GM18520 (cell line): ENCODE measurements around the gene ANKRD44.

Experiments used
- ATAC-seq: cut with Tn5 transposase; IDR thresholded peaks from one replicate; pipeline ENCODE4 v1.9.1; 2021; ENCODE audit not compliant: unreplicated experiment

ANKRD44 gene

GRCh38 chr2:197322724-197323720 lies 12.4 kb upstream of the ANKRD44 start:
- ATAC-seq: no peak

- no peak for ATAC-seq
These were observed 11.6 kb upstream of the ANKRD44 start for GRCh38 chr2:197322143-197322542.

GRCh38 chr2:197315371-197315770 lies 4.8 kb upstream of the ANKRD44 start:
- ATAC-seq: no peak

GRCh38 chr2:197312186-197312585 lies 1.6 kb upstream of the ANKRD44 start:
- no peak for ATAC-seq

GRCh38 chr2:197311421-197312033 lies 947 bp upstream of the ANKRD44 start:
- no peak for ATAC-seq

- no peak for ATAC-seq
These were observed 424 bp upstream of the ANKRD44 start for GRCh38 chr2:197310987-197311420.

GRCh38 chr2:197309691-197310231 lies 819 bp downstream of the ANKRD44 start:
- ATAC-seq: no peak

GRCh38 chr2:197308996-197309690 lies 1.4 kb downstream of the ANKRD44 start:
- no peak for ATAC-seq

- ATAC-seq: no peak
These were observed 2.0 kb downstream of the ANKRD44 start for GRCh38 chr2:197308585-197308984.

GRCh38 chr2:197307933-197308521 lies 2.6 kb downstream of the ANKRD44 start:
- no peak for ATAC-seq

GRCh38 chr2:197307236-197307932 lies 3.2 kb downstream of the ANKRD44 start:
- ATAC-seq: no peak

GRCh38 chr2:197306696-197307040 lies 3.9 kb downstream of the ANKRD44 start:
- no peak for ATAC-seq

- ATAC-seq: no peak
These were observed 4.4 kb downstream of the ANKRD44 start for GRCh38 chr2:197306024-197306695.

- peak; percentile 32 for ATAC-seq
These were observed 6.0 kb downstream of the ANKRD44 start for GRCh38 chr2:197304556-197305011.

- ATAC-seq: no peak
These were observed 10.4 kb downstream of the ANKRD44 start for GRCh38 chr2:197300139-197300538.

- ATAC-seq: no peak
These were observed 12.0 kb downstream of the ANKRD44 start for GRCh38 chr2:197298609-197299008.

- ATAC-seq: peak; percentile 39
These were observed 12.7 kb downstream of the ANKRD44 start for GRCh38 chr2:197297772-197298318.

GRCh38 chr2:197297266-197297665 lies 13.3 kb downstream of the ANKRD44 start:
- no peak for ATAC-seq

- ATAC-seq: no peak
These were observed 13.7 kb downstream of the ANKRD44 start for GRCh38 chr2:197296835-197297234.
